NCI-H2107 (cell line): ENCODE results near the gene SEC14L1.

ENCODE experiments used
- DNase-seq: peaks from one replicate; lab custom pipeline; 2025; lab: John Stamatoyannopoulos, UW

SEC14L1 gene

DNA sequence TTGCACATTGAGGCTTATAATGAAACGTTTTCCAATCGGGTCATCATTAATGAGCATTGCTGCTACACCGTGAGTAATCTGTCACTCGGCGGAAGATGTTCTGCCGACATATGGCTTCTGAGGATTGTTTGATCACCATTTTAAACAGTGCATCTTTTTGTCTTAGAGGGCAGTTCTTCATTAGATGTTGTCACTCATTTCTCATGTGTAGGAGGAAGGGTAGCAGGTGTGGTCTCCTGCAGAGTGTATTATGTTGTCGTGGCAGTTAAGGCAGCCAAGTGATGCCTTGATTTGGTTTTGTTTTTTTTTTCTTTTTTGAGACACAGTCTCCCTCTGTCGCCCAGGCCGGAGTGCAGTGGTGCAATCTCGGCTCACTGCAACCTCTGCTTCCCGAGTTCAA, 50.5 kb downstream of the SEC14L1 start:
- DNase-seq = no peak

- DNase-seq = no peak
These were observed 52.9 kb downstream of the SEC14L1 start for GRCh38 chr17:77193653-77194052.

GRCh38 chr17:77194179-77194578, 53.4 kb downstream of the SEC14L1 start:
- no peak for DNase-seq

GRCh38 chr17:77196251-77196650, 55.5 kb downstream of the SEC14L1 start:
- DNase-seq = no peak

GRCh38 chr17:77197115-77197514, 56.3 kb downstream of the SEC14L1 start:
- no peak for DNase-seq

DNA sequence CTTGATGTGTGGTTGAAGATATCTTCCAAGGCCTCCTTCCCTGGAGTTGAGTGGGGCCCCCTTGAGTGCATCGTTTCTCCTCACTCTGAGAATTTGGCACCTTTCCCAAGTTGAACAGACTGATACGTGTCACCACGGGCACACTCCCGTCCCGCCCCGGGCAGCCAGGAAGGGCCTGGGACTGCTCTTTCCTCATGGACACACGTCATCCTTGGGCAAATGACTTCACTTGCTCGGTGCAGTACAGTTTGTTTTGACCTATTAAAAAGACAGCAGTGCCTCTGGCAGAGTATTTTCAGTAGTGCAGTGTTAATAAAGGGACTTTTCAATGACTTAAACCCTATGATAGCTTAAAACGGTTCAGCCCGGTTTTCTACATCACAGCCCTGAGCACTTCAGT, 59.9 kb downstream of the SEC14L1 start:
- no peak for DNase-seq

GRCh38 chr17:77203436-77203835, 62.7 kb downstream of the SEC14L1 start:
- DNase-seq = no peak

DNA sequence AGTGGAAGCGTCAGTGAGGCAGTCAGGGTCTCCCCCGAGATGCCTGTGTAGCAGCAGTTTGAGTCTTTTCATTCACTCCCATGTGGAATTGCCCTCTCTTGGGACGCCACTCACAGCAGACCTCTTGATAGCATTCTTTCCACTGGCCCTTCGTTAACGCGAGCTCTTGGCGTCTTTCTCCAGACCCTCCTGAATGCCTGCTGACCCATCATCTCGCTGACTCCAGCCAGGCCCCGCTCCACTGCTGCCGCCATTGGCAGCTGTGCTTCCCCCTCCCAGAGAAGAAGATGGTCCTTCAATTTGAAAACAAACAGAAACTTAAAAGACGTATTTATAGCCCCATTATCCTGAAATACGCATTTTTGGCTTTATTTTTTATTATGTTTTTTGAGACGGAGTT, 63.1 kb downstream of the SEC14L1 start:
- DNase-seq = no peak

- no peak for DNase-seq
These were observed 63.8 kb downstream of the SEC14L1 start for GRCh38 chr17:77204536-77204935.

DNA sequence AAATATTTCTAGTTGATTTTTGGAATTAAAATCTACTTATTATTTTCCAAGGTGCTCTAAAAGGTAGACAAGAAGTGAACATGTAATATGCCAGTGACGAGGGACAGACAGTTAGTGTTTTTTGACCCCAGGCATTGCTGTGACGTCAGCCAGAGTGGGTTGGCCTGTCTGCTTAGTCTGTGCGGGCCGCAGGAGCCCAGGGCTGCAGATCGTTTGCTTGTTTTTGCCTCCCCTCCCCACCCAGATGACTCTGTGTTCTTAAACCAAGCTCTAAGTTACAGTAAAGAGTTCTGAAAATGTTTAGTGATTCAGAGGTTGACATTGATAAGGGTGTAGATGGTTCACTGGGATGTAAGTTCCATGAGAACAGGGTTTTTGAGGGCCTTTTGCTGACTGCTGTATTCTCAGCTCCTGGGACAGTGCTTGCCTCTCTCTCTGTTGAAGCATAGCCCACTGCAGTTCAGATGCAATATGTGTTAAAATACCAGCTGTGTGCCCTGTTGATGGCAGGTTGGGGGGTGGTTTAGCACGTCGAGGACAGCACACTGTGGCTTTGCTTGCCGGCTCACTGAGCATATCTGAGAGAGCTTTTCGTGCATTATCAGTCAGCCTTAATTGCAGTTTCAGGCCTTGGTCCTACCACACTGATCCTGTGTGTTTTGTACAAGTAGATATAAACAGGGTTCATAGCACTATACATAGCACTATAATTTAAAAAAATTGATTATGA, 64.8 kb downstream of the SEC14L1 start:
- no peak for DNase-seq

DNA sequence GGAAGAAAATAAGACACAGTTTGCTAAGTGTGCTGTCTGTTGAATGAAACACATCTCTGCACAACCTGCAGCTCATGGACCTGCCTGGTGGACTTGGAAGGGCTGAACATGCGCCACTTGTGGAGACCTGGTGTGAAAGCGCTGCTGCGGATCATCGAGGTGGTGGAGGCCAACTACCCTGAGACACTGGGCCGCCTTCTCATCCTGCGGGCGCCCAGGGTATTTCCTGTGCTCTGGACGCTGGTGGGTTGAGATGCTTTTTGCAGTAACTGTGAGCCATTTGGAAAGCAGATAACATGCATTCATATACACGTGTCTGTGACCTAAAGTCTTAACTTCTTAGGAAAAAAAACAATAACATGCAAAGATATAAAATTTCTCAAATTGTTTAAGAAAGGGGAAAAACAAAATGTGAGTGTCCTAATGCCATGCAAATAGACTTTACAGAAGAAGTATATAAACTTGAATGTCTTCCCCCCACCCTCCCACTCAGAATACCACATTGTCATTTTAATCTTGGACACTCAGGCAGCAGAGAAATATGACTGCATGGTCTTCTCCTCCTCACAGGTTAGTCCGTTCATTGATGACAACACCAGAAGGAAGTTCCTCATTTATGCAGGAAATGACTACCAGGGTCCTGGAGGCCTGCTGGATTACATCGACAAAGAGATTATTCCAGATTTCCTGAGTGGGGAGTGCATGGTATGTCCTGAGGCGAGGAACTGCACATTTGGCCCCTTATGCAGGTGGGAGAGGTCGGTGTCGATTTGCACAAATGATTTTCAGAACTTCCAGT, 65.6 kb downstream of the SEC14L1 start:
- DNase-seq = no peak

GRCh38 chr17:77207689-77208216, 67.0 kb downstream of the SEC14L1 start:
- DNase-seq = no peak

GRCh38 chr17:77208217-77208808, 67.5 kb downstream of the SEC14L1 start:
- DNase-seq = no peak

GRCh38 chr17:77208856-77209255, 68.1 kb downstream of the SEC14L1 start:
- no peak for DNase-seq

GRCh38 chr17:77209330-77209748, 68.6 kb downstream of the SEC14L1 start:
- DNase-seq = peak; percentile 71

DNA sequence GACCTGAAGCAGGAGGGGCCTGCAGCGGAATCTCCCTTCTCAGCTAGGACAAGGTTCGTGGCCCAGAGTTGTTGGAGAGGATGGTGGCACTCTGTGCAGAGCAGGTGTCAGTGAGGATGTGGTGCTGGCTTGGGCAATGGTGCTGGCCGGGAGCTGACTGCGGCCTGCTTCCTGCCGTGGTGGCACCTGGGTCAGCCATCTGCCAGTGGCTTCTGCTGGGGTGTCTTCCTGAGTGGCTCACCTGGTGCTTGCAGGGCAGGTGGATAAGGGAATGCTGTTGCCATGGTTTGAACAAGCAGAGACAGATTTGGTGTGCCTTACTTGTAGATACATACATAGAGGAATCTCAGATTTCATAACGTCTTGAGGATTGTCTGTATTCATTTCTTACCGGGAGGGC, 69.6 kb downstream of the SEC14L1 start:
- DNase-seq = no peak

DNA sequence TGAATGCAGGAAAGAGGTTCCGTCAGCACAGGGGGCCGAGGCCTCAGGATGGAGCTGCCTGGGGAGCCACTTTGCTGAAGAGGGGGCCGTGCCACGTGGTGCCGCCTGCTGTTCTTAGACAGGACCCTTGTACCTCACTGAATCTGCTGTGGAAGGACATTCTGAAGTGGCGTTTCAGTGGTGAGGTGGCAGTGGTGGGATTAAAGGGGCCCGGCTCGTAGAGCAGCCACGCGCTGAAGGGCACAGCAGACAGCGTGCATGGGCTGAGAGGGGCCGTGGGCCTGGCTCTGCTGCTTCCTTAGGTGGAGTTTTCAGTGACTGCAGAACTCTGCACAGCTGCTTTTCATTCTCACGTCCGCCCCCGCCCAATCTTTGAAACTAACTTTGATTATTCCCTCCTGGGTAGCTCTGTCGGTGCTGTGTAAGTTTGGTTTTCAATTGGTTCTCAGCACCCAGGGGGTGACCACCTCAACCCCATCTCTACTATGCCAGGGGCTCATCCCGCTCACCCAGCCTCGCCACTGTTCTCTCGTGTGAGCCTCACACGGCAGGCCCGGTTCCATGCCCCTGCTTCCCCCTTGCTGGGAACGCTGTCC, 70.3 kb downstream of the SEC14L1 start:
- no peak for DNase-seq

- DNase-seq = no peak
These were observed 70.9 kb downstream of the SEC14L1 start for GRCh38 chr17:77211681-77212080.

GRCh38 chr17:77212081-77212832, 71.5 kb downstream of the SEC14L1 start:
- no peak for DNase-seq

- DNase-seq = no peak
These were observed 72.3 kb downstream of the SEC14L1 start for GRCh38 chr17:77212833-77213777.

DNA sequence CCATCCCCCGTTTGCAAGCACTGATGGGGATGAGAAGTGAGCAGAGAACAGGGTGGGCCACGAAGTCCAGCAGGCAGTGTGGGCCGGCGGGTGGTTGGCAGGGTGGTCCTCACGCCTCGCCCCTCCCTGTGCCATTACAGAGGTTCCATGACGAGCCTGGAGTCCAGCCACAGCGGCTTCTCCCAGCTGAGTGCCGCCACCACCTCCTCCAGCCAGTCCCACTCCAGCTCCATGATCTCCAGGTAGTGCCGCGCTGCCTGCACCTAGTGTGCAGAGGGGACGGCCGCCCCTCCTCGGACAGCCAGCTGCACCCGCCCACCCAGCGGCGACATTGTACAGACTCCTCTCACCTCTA, 73.0 kb downstream of the SEC14L1 start:
- DNase-seq = no peak
